Astrocyte (in vitro differentiated cells and primary cell): Measurements from ENCODE around the gene RMI2. TPM values are rescaled to one million over a fixed set of nuclear protein-coding genes. Genes with fewer than 3 reads are reported as not detected.
A peak's percentile ranks its signal among the peaks of the same experiment; 100 is the strongest.
"Not testable (repeated sequence)": the region's sequence is repeated elsewhere in the genome, so short reads cannot be mapped to it uniquely, and the experiment has no call there.

Experiments
- DNase-seq: peaks from one replicate; pipeline ENCODE4 v3.0.0-alpha.2; 2010; ENCODE audit warnings: low read depth
- FAIRE-seq: peaks from 2 replicates; lab custom pipeline; 2011; peaks lifted over from hg19 to GRCh38; lab: Jason Lieb, UNC
- H2AFZ ChIP-seq: 2 replicates; pipeline ENCODE4 v1.6.0; 2012; ENCODE audit warnings: low read depth, low read length, inconsistent platforms
- H3K27ac ChIP-seq: 2 replicates; pipeline ENCODE4 v1.5.1; 2011; ENCODE audit warnings: low read depth, low read length, inconsistent platforms
- H3K27me3 ChIP-seq: 2 replicates; pipeline ENCODE4 v1.6.0; 2011; ENCODE audit warnings: low read length, inconsistent platforms; ENCODE audit not compliant: insufficient read depth
- H3K36me3 ChIP-seq: 2 replicates; pipeline ENCODE4 v1.5.1; 2011; ENCODE audit warnings: low read length, inconsistent platforms; ENCODE audit not compliant: insufficient read depth
- H3K4me1 ChIP-seq: 2 replicates; pipeline ENCODE4 v1.5.1; 2011; ENCODE audit warnings: low read length, inconsistent platforms; ENCODE audit not compliant: insufficient read depth
- H3K4me2 ChIP-seq: 2 replicates; pipeline ENCODE4 v1.6.0; 2012; ENCODE audit warnings: low read length, inconsistent platforms
- H3K4me3 ChIP-seq: 2 replicates; pipeline ENCODE4 v1.5.1; 2011; ENCODE audit warnings: low read depth, mild to moderate bottlenecking, low read length, inconsistent platforms; ENCODE audit not compliant: insufficient read depth
- H3K79me2 ChIP-seq: 2 replicates; pipeline ENCODE4 v1.6.0; 2012; ENCODE audit warnings: mild to moderate bottlenecking, low read length, inconsistent platforms; ENCODE audit not compliant: insufficient read depth
- H3K9ac ChIP-seq: 2 replicates; pipeline ENCODE4 v1.6.0; 2012; ENCODE audit warnings: mild to moderate bottlenecking, low read length, inconsistent platforms
- H3K9me3 ChIP-seq: 2 replicates; pipeline ENCODE4 v1.5.1; 2012; ENCODE audit warnings: low read depth, mild to moderate bottlenecking, low read length, inconsistent platforms; ENCODE audit not compliant: insufficient read depth
- H4K20me1 ChIP-seq: 2 replicates; pipeline ENCODE4 v1.6.0; 2012; ENCODE audit warnings: low read length, inconsistent platforms; ENCODE audit not compliant: insufficient read depth
- H3K27ac Mint-ChIP-seq: one replicate; pipeline ENCODE4 v1.8.0; 2021; ENCODE audit warnings: mild to moderate bottlenecking, mixed read lengths; ENCODE audit not compliant: unreplicated experiment
- H3K27me3 Mint-ChIP-seq: one replicate; pipeline ENCODE4 v1.8.0; 2021; ENCODE audit warnings: low read depth, mixed read lengths; ENCODE audit not compliant: unreplicated experiment
- H3K36me3 Mint-ChIP-seq: one replicate; pipeline ENCODE4 v1.8.0; 2021; ENCODE audit warnings: low read depth, mixed read lengths; ENCODE audit not compliant: unreplicated experiment
- H3K4me1 Mint-ChIP-seq: one replicate; pipeline ENCODE4 v1.8.0; 2021; ENCODE audit warnings: low read depth, mixed read lengths; ENCODE audit not compliant: unreplicated experiment
- H3K4me3 Mint-ChIP-seq: one replicate; pipeline ENCODE4 v1.8.0; 2021; ENCODE audit warnings: mild to moderate bottlenecking, moderate library complexity, mixed read lengths; ENCODE audit not compliant: unreplicated experiment
- H3K9me3 Mint-ChIP-seq: one replicate; pipeline ENCODE4 v1.8.0; 2021; ENCODE audit warnings: mild to moderate bottlenecking, mixed read lengths; ENCODE audit not compliant: unreplicated experiment
- CTCF ChIP-seq: IDR thresholded peaks from 2 replicates; pipeline ENCODE4 v1.5.1; 2011; ENCODE audit warnings: low read depth, mild to moderate bottlenecking, inconsistent platforms, low read length, moderate library complexity; ENCODE audit not compliant: insufficient read depth
- EZH2 ChIP-seq: IDR thresholded peaks from 2 replicates; pipeline ENCODE4 v1.6.1; 2012; ENCODE audit warnings: mild to moderate bottlenecking, low read length, inconsistent platforms; ENCODE audit not compliant: insufficient read depth
- total RNA-seq: library from RNA; stranded (reverse); gene quantifications from 2 replicates; pipeline ENCODE4 v1.2.1, GENCODE V29; 2021

Gene RMI2
- total RNA-seq, 1 donor from 2014 or later, result 7.8 TPM

- H3K4me3 Mint-ChIP-seq, result no peak overlapping the region
- Histone ChIP-seq H4K20me1 (no peaks in the 10 kb centered on the region), H3K36me3 (no peaks in the 10 kb centered on the region), H3K9me3 (no peaks in the 10 kb centered on the region), H3K27me3 (no peaks in the 10 kb centered on the region), H3K4me1 (no peaks in the 10 kb centered on the region), H3K27ac (no peak overlapping the region), H2AFZ (no peak overlapping the region), H3K79me2 (no peaks in the 10 kb centered on the region), H3K4me3 (no peak overlapping the region), H3K4me2 (no peak overlapping the region), H3K9ac (no peak overlapping the region)
- peaks cover 4% of the 10 kb centered on the region for H3K36me3 Mint-ChIP-seq
- peaks cover 2% of the 10 kb centered on the region for H3K27me3 Mint-ChIP-seq
- peaks cover 7% of the 10 kb centered on the region for H3K4me1 Mint-ChIP-seq
- H3K27ac Mint-ChIP-seq, result no peak overlapping the region
- H3K9me3 Mint-ChIP-seq, result peaks cover 6% of the 10 kb centered on the region
- TF ChIP-seq CTCF, result no peak
- TF ChIP-seq EZH2, result no peak
- FAIRE-seq (no peak), DNase-seq (no peak)
Observed at GRCh38 chr16:11374255-11374654, 29.0 kb downstream of the RMI2 start.

DNA sequence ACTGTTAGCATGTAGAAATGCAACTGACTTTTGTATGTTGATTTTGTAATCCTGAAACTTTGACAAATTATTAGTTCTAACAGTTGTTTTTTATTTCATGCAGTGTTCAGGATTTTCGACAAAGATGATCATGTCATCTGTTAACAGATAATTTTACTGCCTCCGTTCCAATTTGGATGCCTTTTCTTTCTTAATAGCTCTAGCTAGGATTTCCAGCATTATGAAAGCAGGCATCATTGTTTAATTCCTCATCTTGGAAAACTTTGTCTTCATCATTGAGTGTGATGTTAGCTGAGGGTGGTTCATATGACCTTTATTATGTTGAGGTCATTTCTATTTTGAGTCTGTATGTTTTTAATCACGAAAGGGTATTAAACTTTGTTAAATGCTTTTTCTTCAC is 31.9 kb downstream of the RMI2 start:
- H3K27ac Mint-ChIP-seq, result no peak overlapping the region
- TF ChIP-seq CTCF (no peak), EZH2 (no peak)
- FAIRE-seq, result no peak

GRCh38 chr16:11378951-11379350 is 33.7 kb downstream of the RMI2 start:
- not testable (repeated sequence) for H2AFZ ChIP-seq, H3K27me3 ChIP-seq, FAIRE-seq, H3K4me3 ChIP-seq, H3K9me3 Mint-ChIP-seq, H3K4me1 ChIP-seq, H3K9me3 ChIP-seq, H3K79me2 ChIP-seq, H3K27ac Mint-ChIP-seq, H3K27ac ChIP-seq, H3K9ac ChIP-seq, H3K36me3 Mint-ChIP-seq, H3K4me1 Mint-ChIP-seq, H3K36me3 ChIP-seq, H4K20me1 ChIP-seq, H3K4me3 Mint-ChIP-seq, DNase-seq
- H3K4me2 ChIP-seq, result peak overlapping the region; percentile 22
- peaks cover 15% of the 10 kb centered on the region for H3K27me3 Mint-ChIP-seq

More for the DNA sequence above, 31.9 kb downstream of the RMI2 start:
- no peaks in the 10 kb centered on the region for H3K36me3 ChIP-seq
- peaks cover 6% of the 10 kb centered on the region for H3K4me1 Mint-ChIP-seq
- no peaks in the 10 kb centered on the region for H3K36me3 Mint-ChIP-seq
- no peak overlapping the region for H3K4me3 ChIP-seq
- peaks cover 6% of the 10 kb centered on the region for H3K9me3 Mint-ChIP-seq
- H3K4me2 ChIP-seq, result no peak overlapping the region
- H3K27me3 Mint-ChIP-seq, result peaks cover 6% of the 10 kb centered on the region
- no peak overlapping the region for H3K27ac ChIP-seq
- no peaks in the 10 kb centered on the region for H3K27me3 ChIP-seq
- no peak for DNase-seq
- H3K9ac ChIP-seq, result no peak overlapping the region
- H2AFZ ChIP-seq, result no peak overlapping the region
- no peaks in the 10 kb centered on the region for H3K9me3 ChIP-seq
- no peaks in the 10 kb centered on the region for H4K20me1 ChIP-seq
- no peaks in the 10 kb centered on the region for H3K4me1 ChIP-seq
- H3K4me3 Mint-ChIP-seq, result no peak overlapping the region
- no peaks in the 10 kb centered on the region for H3K79me2 ChIP-seq
